Fibroblast of mammary gland (primary cell): Measurements from ENCODE around the gene RNF175.

ENCODE experiments used
- DNase-seq: peaks from one replicate; pipeline ENCODE4 v3.0.0-alpha.2; 2010; ENCODE audit warnings: low read depth
- H3K4me3 ChIP-seq: 2 replicates; pipeline ENCODE4 v1.5.1; 2011; ENCODE audit warnings: low read depth, mild to moderate bottlenecking, low read length, moderate library complexity; ENCODE audit not compliant: control insufficient read depth
- TF ChIP-seq, protein P1 (sequence below): conservative IDR thresholded peaks from 2 replicates; pipeline ENCODE4 v1.5.1; 2011; ENCODE audit warnings: low read depth, low read length, inconsistent platforms; ENCODE audit not compliant: control insufficient read depth, insufficient read depth

RNF175 gene

DNA sequence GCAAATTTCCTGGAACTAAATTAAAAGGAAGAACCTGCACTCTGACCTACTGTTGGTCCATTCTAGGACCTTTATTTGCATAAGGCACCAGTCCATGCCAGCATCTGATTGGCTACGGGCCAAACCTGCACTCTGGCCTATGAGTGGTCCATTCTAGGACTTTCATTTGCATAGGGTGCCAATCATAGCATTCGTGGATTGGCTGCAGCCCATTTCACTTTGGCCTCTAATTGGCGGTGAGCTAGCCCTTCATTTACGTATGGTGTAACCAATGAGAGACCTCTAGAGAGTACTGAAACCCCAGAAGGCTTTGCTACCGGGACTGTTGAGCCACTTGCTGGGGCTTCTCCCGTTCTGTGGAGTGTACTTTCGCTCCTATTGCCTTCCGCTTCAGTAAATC is 6.1 kb upstream of the RNF175 start:
- no peak for DNase-seq
- TF ChIP-seq, protein P1, sequence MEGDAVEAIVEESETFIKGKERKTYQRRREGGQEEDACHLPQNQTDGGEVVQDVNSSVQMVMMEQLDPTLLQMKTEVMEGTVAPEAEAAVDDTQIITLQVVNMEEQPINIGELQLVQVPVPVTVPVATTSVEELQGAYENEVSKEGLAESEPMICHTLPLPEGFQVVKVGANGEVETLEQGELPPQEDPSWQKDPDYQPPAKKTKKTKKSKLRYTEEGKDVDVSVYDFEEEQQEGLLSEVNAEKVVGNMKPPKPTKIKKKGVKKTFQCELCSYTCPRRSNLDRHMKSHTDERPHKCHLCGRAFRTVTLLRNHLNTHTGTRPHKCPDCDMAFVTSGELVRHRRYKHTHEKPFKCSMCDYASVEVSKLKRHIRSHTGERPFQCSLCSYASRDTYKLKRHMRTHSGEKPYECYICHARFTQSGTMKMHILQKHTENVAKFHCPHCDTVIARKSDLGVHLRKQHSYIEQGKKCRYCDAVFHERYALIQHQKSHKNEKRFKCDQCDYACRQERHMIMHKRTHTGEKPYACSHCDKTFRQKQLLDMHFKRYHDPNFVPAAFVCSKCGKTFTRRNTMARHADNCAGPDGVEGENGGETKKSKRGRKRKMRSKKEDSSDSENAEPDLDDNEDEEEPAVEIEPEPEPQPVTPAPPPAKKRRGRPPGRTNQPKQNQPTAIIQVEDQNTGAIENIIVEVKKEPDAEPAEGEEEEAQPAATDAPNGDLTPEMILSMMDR, result no peak
- no peak overlapping the region for H3K4me3 ChIP-seq

DNA sequence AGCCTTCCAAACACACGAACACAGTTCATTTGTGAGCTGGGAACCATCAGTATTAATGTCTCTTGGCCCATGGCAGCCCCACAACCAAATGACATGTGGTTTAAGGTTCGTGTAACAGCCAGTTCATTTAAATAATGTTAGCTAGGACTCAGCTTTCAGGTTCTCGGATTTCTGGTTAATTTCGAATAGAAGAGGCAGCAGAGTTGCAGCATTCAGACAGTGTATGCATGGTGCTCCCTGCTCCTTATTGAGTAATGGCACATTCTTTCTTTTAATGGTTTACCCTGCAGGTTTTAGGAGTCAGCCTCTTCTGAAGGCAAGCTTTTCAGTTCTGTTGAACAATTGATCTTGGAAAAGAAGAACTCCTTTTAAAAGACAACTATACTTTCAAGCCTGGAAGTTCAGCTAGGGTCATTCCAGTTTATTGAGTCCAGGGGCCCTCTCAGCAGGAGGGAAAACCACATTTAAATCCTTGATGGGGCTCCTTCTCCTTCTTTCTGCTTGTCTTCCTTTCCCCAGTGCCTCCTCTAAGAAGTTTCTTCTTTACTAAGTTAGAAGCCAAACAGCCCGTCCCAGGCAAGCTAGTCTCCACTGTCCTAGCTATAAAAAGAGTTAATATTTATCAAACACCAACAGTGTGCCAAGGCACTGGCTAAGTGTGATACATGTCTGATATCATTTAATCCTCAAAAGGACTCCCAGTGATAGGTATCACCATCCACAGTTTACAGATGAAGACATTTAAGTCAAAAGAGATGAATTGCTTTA is 5.0 kb upstream of the RNF175 start:
- TF ChIP-seq, protein P1, result no peak
- no peak for DNase-seq
- no peak overlapping the region for H3K4me3 ChIP-seq

DNA sequence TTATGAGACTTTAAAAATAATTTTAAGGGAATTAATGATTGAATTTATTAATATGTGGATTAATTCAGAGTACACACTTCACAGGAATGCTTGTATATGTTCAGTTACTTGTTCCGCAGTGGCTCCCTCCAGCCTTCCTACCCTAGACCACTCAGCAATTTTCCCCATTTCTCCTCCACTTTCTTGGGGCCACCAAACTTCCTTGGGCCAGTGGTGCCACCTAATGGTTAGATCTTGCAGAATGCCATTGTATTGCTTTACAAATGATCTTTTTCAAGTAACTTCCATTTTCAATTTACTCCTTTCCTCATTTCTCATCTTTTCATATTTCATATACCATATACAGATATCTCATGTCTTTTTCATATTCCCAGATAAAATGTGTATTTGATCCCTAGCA is 3.6 kb upstream of the RNF175 start:
- TF ChIP-seq, protein P1, result peak; percentile 48
- no peak for DNase-seq
- no peak overlapping the region for H3K4me3 ChIP-seq

DNA sequence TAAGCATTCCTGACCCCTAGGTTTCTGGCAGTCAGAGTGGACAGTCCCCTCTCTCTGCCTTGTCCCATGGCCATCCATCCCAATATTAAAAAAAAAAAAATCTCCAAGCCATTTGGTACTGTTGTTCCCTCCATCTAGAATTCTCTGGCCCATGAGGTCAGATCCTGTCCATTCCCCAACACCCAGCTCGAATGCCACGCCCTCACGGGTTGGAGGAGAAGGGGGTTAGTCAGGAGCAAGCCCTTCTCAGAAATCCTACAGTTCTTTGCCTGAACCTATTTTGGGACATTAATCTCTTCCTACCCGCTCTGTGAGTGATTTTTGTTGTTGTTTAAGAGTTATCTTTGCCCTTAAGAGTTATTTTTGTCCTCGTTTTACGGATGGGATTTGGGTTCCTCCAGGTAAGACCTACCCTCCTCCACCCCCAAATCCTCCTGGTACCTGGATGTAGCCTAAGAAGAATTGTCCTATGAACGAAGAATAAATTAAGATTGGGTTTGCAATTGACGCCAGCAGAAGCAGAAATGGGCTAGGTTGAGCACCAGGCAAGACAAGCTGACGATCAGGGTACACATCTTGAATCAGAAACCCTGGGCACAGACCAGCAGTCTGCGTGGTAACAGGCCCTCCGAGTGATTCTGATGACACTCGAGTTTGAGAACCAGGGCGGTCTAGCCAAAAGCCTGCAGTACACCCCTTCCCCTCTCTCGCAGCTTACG is 977 bp downstream of the RNF175 start:
- peak overlapping the region; percentile 35 for H3K4me3 ChIP-seq
- TF ChIP-seq, protein P1, result no peak
- DNase-seq, result no peak

DNA sequence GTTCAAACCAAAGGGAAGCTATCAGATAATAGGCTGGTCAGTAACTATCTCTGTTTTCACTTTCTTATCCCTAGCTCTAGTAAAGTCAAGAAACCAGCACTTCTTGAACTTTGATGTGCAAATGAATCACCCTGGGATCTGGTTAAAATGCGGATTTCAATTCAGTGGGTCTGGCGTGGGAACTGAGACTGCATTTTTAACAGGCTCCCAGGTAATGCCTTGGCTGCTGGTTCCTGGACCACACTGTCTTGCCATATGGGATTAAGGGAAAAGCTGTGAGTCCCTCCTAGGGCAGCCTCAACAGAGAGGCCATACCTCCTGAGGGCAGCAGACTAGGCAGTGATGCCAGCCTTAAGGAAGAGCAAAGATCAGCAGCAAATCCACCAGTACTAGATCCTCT is 1.7 kb downstream of the RNF175 start:
- TF ChIP-seq, protein P1, result no peak
- no peak for DNase-seq
- H3K4me3 ChIP-seq, result no peak overlapping the region

DNA sequence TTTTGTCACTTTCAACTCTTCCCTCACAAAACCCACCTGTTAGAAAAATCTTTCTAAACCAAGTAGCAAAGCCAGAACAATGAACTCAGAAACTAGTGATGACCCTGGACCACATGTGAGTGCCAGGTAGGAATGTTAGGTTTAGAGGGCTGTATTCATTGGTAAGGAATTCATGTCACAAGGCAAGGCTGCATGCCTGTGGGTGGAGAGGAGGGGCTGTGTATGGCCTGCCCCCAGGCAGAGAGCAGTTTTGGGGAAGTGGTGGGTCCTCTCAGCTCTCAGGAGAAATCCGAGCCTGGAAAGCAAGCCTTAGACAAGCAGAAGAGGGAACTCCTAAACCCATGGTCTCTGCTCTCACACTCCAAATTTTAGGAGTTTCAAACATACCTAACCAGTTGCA is 2.4 kb downstream of the RNF175 start:
- no peak overlapping the region for H3K4me3 ChIP-seq
- TF ChIP-seq, protein P1, result no peak
- no peak for DNase-seq
